ENCODE results near the gene SMIM23. TPM values are rescaled to one million over a fixed set of nuclear protein-coding genes. Genes with fewer than 3 reads are reported as not detected.

The SMIM23 gene
- total RNA-seq: not detected in 2 replicates
- total RNA-seq (2013): not detected
- not detected in 2 replicates for polyA plus RNA-seq
- polyA minus RNA-seq: not detected in 2 replicates

- no peak within 1 kb of the TSS for H3K27ac Mint-ChIP-seq
- no peaks in the 10 kb centered on the region for H3K36me3 ChIP-seq (replicated peaks in 1 of 2; ENCODE audit: control extremely low read depth in 1 of 2, control insufficient read depth in 1 of 2, extremely low read depth in 1 of 2, insufficient read depth in 2 of 2, low read length in 1 of 2)
- no peak within 1 kb of the TSS for H3K27ac ChIP-seq (ENCODE audit: low read length in 2 of 2)
- intact Hi-C loops (cut with micrococcal nuclease): no loop called here
- H2AFZ ChIP-seq (ENCODE audit: insufficient read depth, low read depth, low read length, poor library complexity, severe bottlenecking): no peak within 1 kb of the TSS
- ChIA-PET CTCF (no interaction called here), POLR2A (no interaction called here)
- H3K27me3 ChIP-seq (replicated peaks in 1 of 4; ENCODE audit: control extremely low read depth in 1 of 4, control insufficient read depth in 3 of 4, insufficient read depth in 4 of 4, low read length in 3 of 4): peaks cover 0 to 5% (median 0%) of the 10 kb centered on the region in 4 experiments
- TF ChIP-seq CTCF (IDR thresholded peaks at IDR 0.05) (no peak), EZH2 (IDR thresholded peaks at IDR 0.05; ENCODE audit: borderline replicate concordance, insufficient read depth, low read depth, low read length, poor library complexity, severe bottlenecking) (no peak)
- H3K4me1 Mint-ChIP-seq: no peaks in the 10 kb centered on the region
- H3K27me3 Mint-ChIP-seq: peaks cover 14% of the 10 kb centered on the region
- H3K4me1 ChIP-seq (ENCODE audit: control insufficient read depth in 2 of 2, insufficient read depth in 2 of 2, low read length in 2 of 2): no peaks in the 10 kb centered on the region
- no peak within 1 kb of the TSS for H3K9ac ChIP-seq (ENCODE audit: low read length)
- H4K20me1 ChIP-seq (ENCODE audit: control insufficient read depth, insufficient read depth, low read length, poor library complexity, severe bottlenecking): no peaks in the 10 kb centered on the region
- ATAC-seq (ENCODE audit: low read depth) (no peak), DNase-seq (no peak)
- H3K79me2 ChIP-seq (ENCODE audit: control insufficient read depth, insufficient read depth, low read length): no peaks in the 10 kb centered on the region
- H3K4me3 Mint-ChIP-seq: no peak within 1 kb of the TSS
- no peaks in the 10 kb centered on the region for H3K9me3 Mint-ChIP-seq (ENCODE audit: insufficient read depth)
- H3K4me2 ChIP-seq (replicated peaks; ENCODE audit: low read depth, low read length, poor library complexity, severe bottlenecking): no peak within 1 kb of the TSS
- no peak within 1 kb of the TSS for H3K4me3 ChIP-seq (ENCODE audit: control extremely low read depth in 1 of 5, extremely low read depth in 1 of 5, insufficient read depth in 1 of 5, low read depth in 2 of 5, low read length in 4 of 5)
- H3K9me3 ChIP-seq (ENCODE audit: control extremely low read depth in 1 of 3, control insufficient read depth in 2 of 3, insufficient read depth in 1 of 3, low read length in 2 of 3): no peaks in the 10 kb centered on the region
Observed at GRCh38 chr5:171785517-171785916, at the start of gene SMIM23. Gene SMIM23 (plus strand): TSS chr5:171785817. CDS start chr5:171785872, 55 bp downstream.

GRCh38 chr5:171736976-171737891, 48.4 kb upstream of the SMIM23 start:
- no peak for ATAC-seq (ENCODE audit: low read depth)
- H3K4me1 Mint-ChIP-seq: peaks cover 9% of the 10 kb centered on the region
- H2AFZ ChIP-seq (ENCODE audit: insufficient read depth, low read depth, low read length, poor library complexity, severe bottlenecking): no peak overlapping the region
- H3K9me3 Mint-ChIP-seq (ENCODE audit: insufficient read depth): no peaks in the 10 kb centered on the region
- ChIA-PET POLR2A (no interaction called here), CTCF (interaction anchor here (0.6 kb wide), 1 partner anchor 311 kb away, joined by 6 read pairs; no protein-coding TSS in a partner anchor)
- H3K79me2 ChIP-seq (ENCODE audit: control insufficient read depth, insufficient read depth, low read length): no peaks in the 10 kb centered on the region
- no peak overlapping the region for H3K9ac ChIP-seq (ENCODE audit: low read length)
- H3K4me3 Mint-ChIP-seq: no peak overlapping the region
- no peak overlapping the region for H3K27ac ChIP-seq (ENCODE audit: low read length in 2 of 2)
- no peaks in the 10 kb centered on the region for H3K9me3 ChIP-seq (ENCODE audit: control extremely low read depth in 1 of 3, control insufficient read depth in 2 of 3, insufficient read depth in 1 of 3, low read length in 2 of 3)
- no peaks in the 10 kb centered on the region for H4K20me1 ChIP-seq (ENCODE audit: control insufficient read depth, insufficient read depth, low read length, poor library complexity, severe bottlenecking)
- DNase-seq: no peak
- no peaks in the 10 kb centered on the region for H3K27me3 ChIP-seq (replicated peaks in 1 of 4; ENCODE audit: control extremely low read depth in 1 of 4, control insufficient read depth in 3 of 4, insufficient read depth in 4 of 4, low read length in 3 of 4)
- H3K4me1 ChIP-seq (ENCODE audit: control insufficient read depth in 2 of 2, insufficient read depth in 2 of 2, low read length in 2 of 2): peaks cover 7 to 10% of the 10 kb centered on the region in 2 donors
- H3K27ac Mint-ChIP-seq: no peak overlapping the region
- H3K27me3 Mint-ChIP-seq: peaks cover 5% of the 10 kb centered on the region
- intact Hi-C loops (cut with micrococcal nuclease): no loop called here
- WGBS (ENCODE audit: insufficient coverage): 94% methylated on average over 11 of the region's 11 CpGs
- H3K4me2 ChIP-seq (replicated peaks; ENCODE audit: low read depth, low read length, poor library complexity, severe bottlenecking): no peak overlapping the region
- H3K4me3 ChIP-seq (ENCODE audit: control extremely low read depth in 1 of 5, extremely low read depth in 1 of 5, insufficient read depth in 1 of 5, low read depth in 2 of 5, low read length in 4 of 5): no peak overlapping the region
- H3K36me3 ChIP-seq (replicated peaks in 1 of 2; ENCODE audit: control extremely low read depth in 1 of 2, control insufficient read depth in 1 of 2, extremely low read depth in 1 of 2, insufficient read depth in 2 of 2, low read length in 1 of 2): no peaks in the 10 kb centered on the region
- no peak for TF ChIP-seq CTCF (IDR thresholded peaks at IDR 0.05)
